ENCODE measurements around the gene TASP1. TPM values are rescaled to one million over a fixed set of nuclear protein-coding genes. Genes with fewer than 3 reads are reported as not detected.

Gene TASP1
- total RNA-seq, 2 donors from 2014 or later: 5.7 to 13.8 TPM

GRCh38 chr20:13587370-13587769, 51.4 kb downstream of the TASP1 start:
- intact Hi-C loops (cut with DNase I): no loop called here
- ATAC-seq (no peak), DNase-seq (no peak)

- ATAC-seq (no peak), DNase-seq (no peak)
- intact Hi-C loops (cut with DNase I): no loop called here
Observed at GRCh38 chr20:13586133-13586532, 52.6 kb downstream of the TASP1 start.

GRCh38 chr20:13581451-13581850, 57.3 kb downstream of the TASP1 start:
- intact Hi-C loops (cut with DNase I): no loop called here
- DNase-seq (no peak), ATAC-seq (peak in 1 of 2 donors; percentile 84)

- intact Hi-C loops (cut with DNase I): no loop called here
- ATAC-seq: peak; percentile 62 to 63
Observed at GRCh38 chr20:13580707-13581106, 58.0 kb downstream of the TASP1 start.

GRCh38 chr20:13574071-13574470, 64.7 kb downstream of the TASP1 start:
- intact Hi-C loops (cut with DNase I): no loop called here
- ATAC-seq (no peak), DNase-seq (no peak)

More at GRCh38 chr20:13580707-13581106, 58.0 kb downstream of the TASP1 start:
- DNase-seq: no peak

- ATAC-seq (no peak), DNase-seq (no peak)
- intact Hi-C loops (cut with DNase I): no loop called here
Observed at GRCh38 chr20:13571662-13572061, 67.1 kb downstream of the TASP1 start.

GRCh38 chr20:13567663-13568062, 71.1 kb downstream of the TASP1 start:
- ATAC-seq: no peak
- no peak for DNase-seq
- intact Hi-C loops (cut with DNase I): no loop called here

GRCh38 chr20:13563854-13564253, 74.9 kb downstream of the TASP1 start:
- ATAC-seq (no peak), DNase-seq (no peak)
- intact Hi-C loops (cut with DNase I): no loop called here

- no peak for DNase-seq
- intact Hi-C loops (cut with DNase I): no loop called here
- no peak for ATAC-seq
Observed at GRCh38 chr20:13554706-13555105, 84.0 kb downstream of the TASP1 start.

GRCh38 chr20:13554076-13554475, 84.7 kb downstream of the TASP1 start:
- DNase-seq (no peak), ATAC-seq (no peak)
- intact Hi-C loops (cut with DNase I): no loop called here

GRCh38 chr20:13552061-13552460, 86.7 kb downstream of the TASP1 start:
- intact Hi-C loops (cut with DNase I): no loop called here
- DNase-seq: no peak
- no peak for ATAC-seq

GRCh38 chr20:13549451-13549850, 89.3 kb downstream of the TASP1 start:
- DNase-seq (no peak), ATAC-seq (no peak)
- intact Hi-C loops (cut with DNase I): loop anchor here in 1 of 2 donors (5.0 kb wide), 2 partner anchors 87 to 432 kb away; no protein-coding TSS in a partner anchor

GRCh38 chr20:13546497-13547131, 92.1 kb downstream of the TASP1 start:
- DNase-seq: peak; percentile 79
- peak in 1 of 2 donors; percentile 49 for ATAC-seq
- intact Hi-C loops (cut with DNase I): loop anchor here in 1 of 2 donors (5.0 kb wide), 2 partner anchors 84 to 429 kb away; no protein-coding TSS in a partner anchor

GRCh38 chr20:13545790-13546189, 92.9 kb downstream of the TASP1 start:
- intact Hi-C loops (cut with DNase I): loop anchor here in 1 of 2 donors (2.0 to 5.0 kb wide), 3 partner anchors 83 to 428 kb away; no protein-coding TSS in a partner anchor
- ATAC-seq: no peak
- DNase-seq: no peak

GRCh38 chr20:13543783-13544182, 94.9 kb downstream of the TASP1 start:
- DNase-seq (no peak), ATAC-seq (no peak)
- intact Hi-C loops (cut with DNase I): loop anchor here in 1 of 2 donors (2.0 kb wide), 1 partner anchor 219 kb away; no protein-coding TSS in a partner anchor

GRCh38 chr20:13535627-13536026, 103.1 kb downstream of the TASP1 start:
- no peak for ATAC-seq
- no peak for DNase-seq
- intact Hi-C loops (cut with DNase I): no loop called here

GRCh38 chr20:13533946-13534345, 104.8 kb downstream of the TASP1 start:
- intact Hi-C loops (cut with DNase I): no loop called here
- DNase-seq: no peak
- no peak for ATAC-seq

- DNase-seq (no peak), ATAC-seq (peak in 1 of 2 donors; percentile 61)
- intact Hi-C loops (cut with DNase I): no loop called here
Observed at GRCh38 chr20:13530146-13530545, 108.6 kb downstream of the TASP1 start.

GRCh38 chr20:13526551-13526950, 112.2 kb downstream of the TASP1 start:
- intact Hi-C loops (cut with DNase I): no loop called here
- DNase-seq (no peak), ATAC-seq (no peak)

- intact Hi-C loops (cut with DNase I): no loop called here
- no peak for DNase-seq
- peak in 1 of 2 donors; percentile 49 for ATAC-seq
Observed at GRCh38 chr20:13525225-13525940, 113.3 kb downstream of the TASP1 start.

- DNase-seq (no peak), ATAC-seq (no peak)
- intact Hi-C loops (cut with DNase I): no loop called here
Observed at GRCh38 chr20:13524339-13524738, 114.4 kb downstream of the TASP1 start.
